ENCODE measurements around the gene PEX5. TPM values are rescaled to one million over a fixed set of nuclear protein-coding genes. Genes with fewer than 3 reads are reported as not detected.

The PEX5 gene
- total RNA-seq, 1 donor from 2014 or later, result 33.5 TPM

DNA sequence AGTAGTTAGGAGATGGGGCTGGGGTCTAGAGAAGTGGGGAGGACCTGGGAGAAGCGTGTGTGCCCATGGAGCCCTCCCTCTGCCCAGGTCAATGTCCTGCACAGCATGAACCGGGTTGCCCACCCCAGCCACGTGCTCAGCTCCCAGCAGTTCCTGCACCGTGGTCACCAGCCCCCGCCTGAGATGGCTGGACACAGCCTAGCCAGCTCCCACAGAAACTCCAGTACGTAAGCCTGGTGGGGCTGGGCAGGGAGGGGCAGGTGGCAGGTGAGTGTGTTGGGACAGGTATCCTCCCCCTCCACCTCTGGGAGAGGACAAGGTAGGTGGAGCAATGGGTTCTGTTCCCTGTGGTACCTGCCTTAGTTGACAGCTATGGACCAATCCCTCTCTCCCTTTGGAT lies 38.6 kb upstream of the PEX5 start:
- DNase-seq, result no peak
- intact Hi-C loops (cut with micrococcal nuclease), result no loop called here

GRCh38 chr12:7151532-7151931 lies 38.0 kb upstream of the PEX5 start:
- TF ChIP-seq CTCF (IDR thresholded peaks at IDR 0.05; ENCODE audit: borderline replicate concordance), result no peak
- DNase-seq, result no peak
- Histone ChIP-seq H3K36me3 (peaks cover 13% of the 10 kb centered on the region), H3K27ac (replicated peaks) (no peak overlapping the region), H3K27me3 (ENCODE audit: low read depth) (no peaks in the 10 kb centered on the region), H3K4me3 (no peak overlapping the region), H3K9me3 (replicated peaks) (no peaks in the 10 kb centered on the region), H3K4me1 (no peaks in the 10 kb centered on the region)
- intact Hi-C loops (cut with micrococcal nuclease), result no loop called here

More for the DNA sequence above, 38.6 kb upstream of the PEX5 start:
- H3K9me3 ChIP-seq (replicated peaks), result no peaks in the 10 kb centered on the region
- H3K4me1 ChIP-seq, result no peaks in the 10 kb centered on the region
- H3K27ac ChIP-seq (replicated peaks), result no peak overlapping the region
- no peak for TF ChIP-seq CTCF (IDR thresholded peaks at IDR 0.05; ENCODE audit: borderline replicate concordance)
- H3K4me3 ChIP-seq, result no peak overlapping the region
- H3K27me3 ChIP-seq (ENCODE audit: low read depth), result no peaks in the 10 kb centered on the region
- H3K36me3 ChIP-seq, result peaks cover 13% of the 10 kb centered on the region

DNA sequence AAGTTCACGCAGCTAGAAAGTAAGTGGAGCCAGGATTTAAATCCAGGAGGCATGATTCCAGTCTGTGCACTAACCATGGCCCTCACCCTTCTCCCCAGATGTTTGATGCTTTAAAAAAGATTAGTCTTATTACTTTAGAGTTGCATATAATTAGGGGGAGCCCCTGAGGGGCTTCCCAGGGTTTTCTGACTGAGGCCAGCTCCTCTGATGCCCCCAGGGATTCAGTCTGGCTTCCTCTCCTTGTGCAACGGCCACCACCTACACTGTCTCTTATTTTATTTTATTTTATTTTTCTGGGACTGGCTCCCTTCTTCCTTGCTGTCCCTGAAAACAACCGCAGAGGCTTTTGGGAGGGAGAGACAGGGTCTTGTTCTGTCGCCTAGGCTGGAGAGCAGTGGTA lies 36.7 kb upstream of the PEX5 start:
- H3K27ac ChIP-seq (replicated peaks), result no peak overlapping the region
- no peaks in the 10 kb centered on the region for H3K9me3 ChIP-seq (replicated peaks)
- TF ChIP-seq CTCF (IDR thresholded peaks at IDR 0.05; ENCODE audit: borderline replicate concordance), result no peak
- intact Hi-C loops (cut with micrococcal nuclease), result no loop called here
- H3K27me3 ChIP-seq (ENCODE audit: low read depth), result no peaks in the 10 kb centered on the region
- no peak overlapping the region for H3K4me3 ChIP-seq
- peaks cover 13% of the 10 kb centered on the region for H3K36me3 ChIP-seq
- H3K4me1 ChIP-seq, result no peaks in the 10 kb centered on the region
- DNase-seq, result no peak

GRCh38 chr12:7154042-7154441 lies 35.4 kb upstream of the PEX5 start:
- no peak for TF ChIP-seq CTCF (IDR thresholded peaks at IDR 0.05; ENCODE audit: borderline replicate concordance)
- DNase-seq, result no peak
- Histone ChIP-seq H3K36me3 (peaks cover 11% of the 10 kb centered on the region), H3K27me3 (ENCODE audit: low read depth) (no peaks in the 10 kb centered on the region), H3K27ac (replicated peaks) (no peak overlapping the region), H3K4me3 (no peak overlapping the region), H3K9me3 (replicated peaks) (no peaks in the 10 kb centered on the region), H3K4me1 (no peaks in the 10 kb centered on the region)
- intact Hi-C loops (cut with micrococcal nuclease), result no loop called here

DNA sequence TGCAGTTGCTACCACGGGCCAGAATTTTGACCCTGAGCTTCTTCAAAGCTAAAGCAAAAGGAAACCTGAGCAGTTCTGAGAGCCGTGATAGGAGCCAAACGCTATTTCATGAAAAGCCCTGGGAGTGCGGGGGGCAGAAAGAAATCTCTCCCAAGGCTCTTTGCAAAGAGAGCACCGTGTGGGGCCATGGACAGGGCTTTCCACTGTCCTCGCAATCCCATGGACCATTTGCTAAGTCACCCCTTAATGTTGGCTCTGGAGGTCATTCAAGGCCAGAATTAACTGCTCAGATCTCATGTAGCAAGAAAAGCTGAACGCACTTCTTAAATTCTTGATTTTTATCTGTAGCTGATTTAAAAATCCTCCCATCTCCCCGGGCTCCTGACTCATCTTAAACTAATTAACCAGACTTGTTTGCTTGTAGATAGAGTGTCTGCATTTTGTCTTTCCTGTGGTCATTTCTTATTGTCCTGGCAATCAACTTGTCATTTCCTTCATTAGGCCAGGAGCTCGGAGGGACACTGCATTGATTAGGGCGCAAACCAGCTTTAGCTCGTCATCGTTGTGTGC lies 34.5 kb upstream of the PEX5 start:
- intact Hi-C loops (cut with micrococcal nuclease), result no loop called here
- no peaks in the 10 kb centered on the region for H3K4me1 ChIP-seq
- H3K4me3 ChIP-seq, result no peak overlapping the region
- H3K27me3 ChIP-seq (ENCODE audit: low read depth), result no peaks in the 10 kb centered on the region
- no peak for TF ChIP-seq CTCF (IDR thresholded peaks at IDR 0.05; ENCODE audit: borderline replicate concordance)
- H3K9me3 ChIP-seq (replicated peaks), result no peaks in the 10 kb centered on the region
- peaks cover 4% of the 10 kb centered on the region for H3K36me3 ChIP-seq
- no peak overlapping the region for H3K27ac ChIP-seq (replicated peaks)
- DNase-seq, result no peak
